Measurements from ENCODE around the gene MCF2L2. TPM values are rescaled to one million over a fixed set of nuclear protein-coding genes. Genes with fewer than 3 reads are reported as not detected.

The MCF2L2 gene
- total RNA-seq, 1 donor from 2014 or later, result 2.0 TPM

DNA sequence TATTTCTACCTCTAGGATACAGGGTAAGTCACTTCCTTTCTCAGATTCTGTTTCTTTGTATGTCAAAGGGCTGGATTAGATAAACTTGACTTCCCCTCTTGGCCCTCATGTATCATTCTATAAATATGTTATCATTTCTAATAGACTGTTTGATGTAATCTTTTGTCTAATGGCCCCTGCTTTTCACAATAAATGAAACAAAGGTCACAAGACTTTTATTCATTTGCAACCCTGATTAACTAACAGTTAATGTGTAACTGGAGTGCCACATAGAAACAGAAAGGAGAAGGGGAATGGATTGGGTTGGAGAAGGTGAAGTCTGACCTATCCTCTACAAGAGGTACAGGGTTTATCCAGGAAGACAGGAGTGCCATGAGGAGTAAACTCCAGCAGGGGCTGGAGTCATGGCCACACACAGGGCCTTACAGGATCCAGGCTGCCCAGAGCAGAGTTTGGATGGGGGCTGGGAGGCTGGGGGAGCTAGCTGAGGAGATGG, 183.4 kb downstream of the MCF2L2 start:
- no peak for DNase-seq (ENCODE audit: extremely low spot score in 2 of 2)
- intact Hi-C loops (cut with DNase I), result no loop called here
- Histone ChIP-seq H3K36me3 (no peaks in the 10 kb centered on the region), H3K27me3 (no peaks in the 10 kb centered on the region), H3K9me3 (no peaks in the 10 kb centered on the region), H3K4me1 (no peaks in the 10 kb centered on the region), H3K4me3 (no peak overlapping the region), H3K27ac (no peak overlapping the region)
- TF ChIP-seq, protein P1, sequence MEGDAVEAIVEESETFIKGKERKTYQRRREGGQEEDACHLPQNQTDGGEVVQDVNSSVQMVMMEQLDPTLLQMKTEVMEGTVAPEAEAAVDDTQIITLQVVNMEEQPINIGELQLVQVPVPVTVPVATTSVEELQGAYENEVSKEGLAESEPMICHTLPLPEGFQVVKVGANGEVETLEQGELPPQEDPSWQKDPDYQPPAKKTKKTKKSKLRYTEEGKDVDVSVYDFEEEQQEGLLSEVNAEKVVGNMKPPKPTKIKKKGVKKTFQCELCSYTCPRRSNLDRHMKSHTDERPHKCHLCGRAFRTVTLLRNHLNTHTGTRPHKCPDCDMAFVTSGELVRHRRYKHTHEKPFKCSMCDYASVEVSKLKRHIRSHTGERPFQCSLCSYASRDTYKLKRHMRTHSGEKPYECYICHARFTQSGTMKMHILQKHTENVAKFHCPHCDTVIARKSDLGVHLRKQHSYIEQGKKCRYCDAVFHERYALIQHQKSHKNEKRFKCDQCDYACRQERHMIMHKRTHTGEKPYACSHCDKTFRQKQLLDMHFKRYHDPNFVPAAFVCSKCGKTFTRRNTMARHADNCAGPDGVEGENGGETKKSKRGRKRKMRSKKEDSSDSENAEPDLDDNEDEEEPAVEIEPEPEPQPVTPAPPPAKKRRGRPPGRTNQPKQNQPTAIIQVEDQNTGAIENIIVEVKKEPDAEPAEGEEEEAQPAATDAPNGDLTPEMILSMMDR (IDR thresholded peaks at IDR 0.05), result no peak
- TF ChIP-seq POLR2A (IDR thresholded peaks at IDR 0.05) (no peak), POLR2AphosphoS5 (IDR thresholded peaks at IDR 0.05; ENCODE audit: insufficient read depth in 1 of 2, low read depth in 1 of 2) (no peak)

DNA sequence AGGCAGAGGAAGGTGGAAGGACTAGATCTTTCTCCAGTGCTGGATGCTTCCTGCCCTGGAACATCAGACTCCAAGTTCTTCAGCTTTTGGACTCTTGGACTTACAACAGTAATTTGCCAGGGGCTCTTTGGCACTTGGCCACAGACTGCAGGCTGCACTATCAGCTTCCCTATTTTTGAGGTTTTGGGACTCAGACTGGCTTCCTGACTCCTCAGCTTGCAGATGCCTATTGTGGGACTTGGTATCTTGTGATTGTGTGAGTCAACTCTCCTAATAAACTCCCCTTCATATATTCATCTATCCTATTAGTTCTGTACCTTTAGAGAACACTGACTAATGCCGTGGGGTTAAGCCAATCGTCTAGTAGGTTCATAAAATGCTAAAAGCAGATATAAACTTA, 184.2 kb downstream of the MCF2L2 start:
- no peaks in the 10 kb centered on the region for H3K9me3 ChIP-seq
- TF ChIP-seq, protein P1 (IDR thresholded peaks at IDR 0.05), result no peak
- TF ChIP-seq POLR2A (IDR thresholded peaks at IDR 0.05) (no peak), POLR2AphosphoS5 (IDR thresholded peaks at IDR 0.05; ENCODE audit: insufficient read depth in 1 of 2, low read depth in 1 of 2) (no peak)
- no peak overlapping the region for H3K27ac ChIP-seq
- no peaks in the 10 kb centered on the region for H3K36me3 ChIP-seq
- no peak for DNase-seq (ENCODE audit: extremely low spot score in 2 of 2)
- intact Hi-C loops (cut with DNase I), result no loop called here
- H3K4me3 ChIP-seq, result no peak overlapping the region
- no peaks in the 10 kb centered on the region for H3K27me3 ChIP-seq
- no peaks in the 10 kb centered on the region for H3K4me1 ChIP-seq

DNA sequence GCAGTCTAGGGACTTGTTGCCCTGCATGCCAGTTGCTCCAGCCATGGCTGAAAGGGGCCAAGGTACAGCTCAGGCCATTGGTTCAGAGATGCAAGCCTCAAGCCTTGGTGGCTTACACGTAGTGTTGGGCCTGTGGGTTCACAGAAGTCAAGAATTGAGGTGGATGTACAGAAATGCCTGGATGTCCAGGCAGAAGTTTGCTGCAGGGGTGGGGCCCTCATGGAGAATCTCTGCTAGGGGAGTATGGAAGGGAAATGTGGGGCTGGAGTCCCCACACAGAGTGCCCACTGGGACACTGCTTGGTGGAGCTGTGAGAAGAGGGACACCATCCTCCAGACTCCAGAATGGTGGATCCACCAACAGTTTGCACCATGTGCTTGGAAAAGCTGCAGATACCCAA, 186.0 kb downstream of the MCF2L2 start:
- no peak for DNase-seq (ENCODE audit: extremely low spot score in 2 of 2)
- Histone ChIP-seq H3K27me3 (no peaks in the 10 kb centered on the region), H3K27ac (no peak overlapping the region), H3K4me1 (no peaks in the 10 kb centered on the region), H3K4me3 (no peak overlapping the region), H3K36me3 (no peaks in the 10 kb centered on the region), H3K9me3 (no peaks in the 10 kb centered on the region)
- intact Hi-C loops (cut with DNase I), result no loop called here
- TF ChIP-seq POLR2AphosphoS5 (IDR thresholded peaks at IDR 0.05; ENCODE audit: insufficient read depth in 1 of 2, low read depth in 1 of 2) (no peak), POLR2A (IDR thresholded peaks at IDR 0.05) (no peak)
- TF ChIP-seq, protein P1 (IDR thresholded peaks at IDR 0.05), result no peak

DNA sequence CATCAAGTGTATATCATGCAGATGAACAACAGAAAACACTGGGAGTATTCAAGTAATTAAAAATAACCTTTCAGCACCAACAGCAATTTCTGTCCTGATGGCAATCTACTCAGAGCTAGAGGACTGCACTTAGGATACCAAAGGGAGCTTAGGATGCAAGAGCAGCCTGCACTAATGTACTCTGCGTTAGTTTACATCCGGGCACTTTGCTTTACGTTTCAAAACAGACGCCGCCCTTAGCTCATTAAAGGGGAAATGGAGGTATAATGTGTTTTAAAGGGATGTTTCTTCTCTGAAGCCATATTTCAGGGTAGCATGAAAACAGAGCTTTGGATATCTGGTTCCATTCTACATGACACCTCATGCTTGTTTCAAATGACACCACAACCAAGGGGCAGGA, 189.4 kb downstream of the MCF2L2 start:
- Histone ChIP-seq H3K4me1 (no peaks in the 10 kb centered on the region), H3K27me3 (no peaks in the 10 kb centered on the region), H3K36me3 (no peaks in the 10 kb centered on the region), H3K9me3 (no peaks in the 10 kb centered on the region), H3K27ac (no peak overlapping the region), H3K4me3 (no peak overlapping the region)
- no peak for DNase-seq (ENCODE audit: extremely low spot score in 2 of 2)
- intact Hi-C loops (cut with DNase I), result no loop called here
- TF ChIP-seq POLR2A (IDR thresholded peaks at IDR 0.05) (no peak), POLR2AphosphoS5 (IDR thresholded peaks at IDR 0.05; ENCODE audit: insufficient read depth in 1 of 2, low read depth in 1 of 2) (no peak)
- TF ChIP-seq, protein P1 (IDR thresholded peaks at IDR 0.05), result no peak

DNA sequence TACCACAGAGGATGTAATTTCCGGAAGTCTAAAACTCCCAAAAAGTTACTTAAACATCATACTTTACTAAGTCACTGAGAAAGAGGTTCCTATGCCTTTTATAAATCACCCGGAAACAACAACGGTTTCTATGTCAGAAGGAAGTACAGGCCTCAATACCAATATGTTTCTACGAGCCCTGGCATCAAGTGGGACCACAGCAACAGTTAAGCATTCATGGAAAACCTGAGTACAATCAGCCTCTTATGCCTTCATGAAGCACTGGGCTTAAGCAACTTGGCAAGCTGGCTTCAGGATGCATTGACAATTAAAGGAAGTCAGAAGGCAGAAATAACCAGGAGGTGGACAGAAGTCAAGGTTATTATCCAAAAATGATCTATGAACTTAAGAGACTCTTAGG, 194.5 kb downstream of the MCF2L2 start:
- H3K4me3 ChIP-seq, result no peak overlapping the region
- no peak for TF ChIP-seq POLR2AphosphoS5 (IDR thresholded peaks at IDR 0.05; ENCODE audit: insufficient read depth in 1 of 2, low read depth in 1 of 2)
- TF ChIP-seq POLR2A (IDR thresholded peaks at IDR 0.05), result no peak
- TF ChIP-seq, protein P1 (IDR thresholded peaks at IDR 0.05), result no peak
- no peaks in the 10 kb centered on the region for H3K4me1 ChIP-seq
- H3K27me3 ChIP-seq, result no peaks in the 10 kb centered on the region
- H3K27ac ChIP-seq, result no peak overlapping the region
- no peaks in the 10 kb centered on the region for H3K36me3 ChIP-seq
- intact Hi-C loops (cut with DNase I), result no loop called here
- DNase-seq (ENCODE audit: extremely low spot score in 2 of 2), result no peak
- H3K9me3 ChIP-seq, result no peaks in the 10 kb centered on the region

Data from vagina (tissue), 2 donors.